ENCODE results near the gene NR1D2. TPM values are rescaled to one million over a fixed set of nuclear protein-coding genes. Genes with fewer than 3 reads are reported as not detected.

Gene NR1D2
- total RNA-seq, 1 experiment from 2014 or later: 24.0 TPM

DNA sequence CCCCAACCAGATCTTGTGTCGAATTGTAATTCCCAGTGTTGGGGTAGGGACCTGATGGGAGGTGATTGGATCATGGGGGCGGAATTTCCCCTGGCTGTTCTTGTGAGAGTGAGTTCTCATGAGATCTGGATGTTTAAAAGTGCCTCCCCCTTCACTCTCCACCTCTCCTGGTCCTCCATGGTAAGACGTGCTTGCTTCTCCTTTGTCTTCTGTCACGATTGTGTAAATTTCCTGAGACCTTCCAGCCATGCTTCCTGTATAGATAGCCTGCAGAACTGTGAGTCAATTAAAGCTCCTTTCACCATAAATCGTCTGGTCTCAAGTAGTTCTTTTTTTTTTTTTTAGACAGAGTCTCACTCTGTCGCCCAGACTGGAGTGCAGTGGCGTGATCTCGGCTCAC is 42.3 kb downstream of the NR1D2 start:
- H3K4ac ChIP-seq (ENCODE audit: low read depth, low read length): no peak overlapping the region
- no peak overlapping the region for H3K27ac Mint-ChIP-seq
- no peak overlapping the region for H2AFZ ChIP-seq (ENCODE audit: low read length)
- no peak overlapping the region for H4K5ac ChIP-seq (ENCODE audit: insufficient read length, low read depth, low read length)
- no peaks in the 10 kb centered on the region; the same call in 1 of the 2 replicates for H3K27me3 Mint-ChIP-seq (ENCODE audit: low read depth)
- H2BK15ac ChIP-seq (ENCODE audit: low read depth, low read length): no peak overlapping the region
- no peaks in the 10 kb centered on the region for H3K9me3 ChIP-seq (ENCODE audit: control insufficient read depth, low read depth, low read length)
- no peak overlapping the region for H2BK120ac ChIP-seq (ENCODE audit: low read depth, low read length, poor library complexity, severe bottlenecking)
- H3K4me3 Mint-ChIP-seq: no peak overlapping the region
- no peak overlapping the region for H3K18ac ChIP-seq (ENCODE audit: insufficient read length, low read depth, low read length)
- no peak overlapping the region for H3T11ph ChIP-seq (ENCODE audit: low read length)
- no peak overlapping the region for H3K27ac ChIP-seq (ENCODE audit: insufficient read length, low read depth, low read length)
- no peak overlapping the region for H4K91ac ChIP-seq (ENCODE audit: insufficient read length, low read depth, low read length)
- no peak overlapping the region for H3K23ac ChIP-seq (ENCODE audit: insufficient read length, low read depth, low read length)
- no peak overlapping the region for H3K4me2 ChIP-seq (ENCODE audit: insufficient read depth, insufficient read length, low read length)
- peaks cover 7 to 9% of the 10 kb centered on the region in 2 experiments; a peak in 3 of 4 replicates for H3K4me1 Mint-ChIP-seq
- TF ChIP-seq, protein P1, sequence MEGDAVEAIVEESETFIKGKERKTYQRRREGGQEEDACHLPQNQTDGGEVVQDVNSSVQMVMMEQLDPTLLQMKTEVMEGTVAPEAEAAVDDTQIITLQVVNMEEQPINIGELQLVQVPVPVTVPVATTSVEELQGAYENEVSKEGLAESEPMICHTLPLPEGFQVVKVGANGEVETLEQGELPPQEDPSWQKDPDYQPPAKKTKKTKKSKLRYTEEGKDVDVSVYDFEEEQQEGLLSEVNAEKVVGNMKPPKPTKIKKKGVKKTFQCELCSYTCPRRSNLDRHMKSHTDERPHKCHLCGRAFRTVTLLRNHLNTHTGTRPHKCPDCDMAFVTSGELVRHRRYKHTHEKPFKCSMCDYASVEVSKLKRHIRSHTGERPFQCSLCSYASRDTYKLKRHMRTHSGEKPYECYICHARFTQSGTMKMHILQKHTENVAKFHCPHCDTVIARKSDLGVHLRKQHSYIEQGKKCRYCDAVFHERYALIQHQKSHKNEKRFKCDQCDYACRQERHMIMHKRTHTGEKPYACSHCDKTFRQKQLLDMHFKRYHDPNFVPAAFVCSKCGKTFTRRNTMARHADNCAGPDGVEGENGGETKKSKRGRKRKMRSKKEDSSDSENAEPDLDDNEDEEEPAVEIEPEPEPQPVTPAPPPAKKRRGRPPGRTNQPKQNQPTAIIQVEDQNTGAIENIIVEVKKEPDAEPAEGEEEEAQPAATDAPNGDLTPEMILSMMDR (conservative IDR thresholded peaks at IDR 0.05): no peak
- no peak overlapping the region for H4K8ac ChIP-seq (replicated peaks; ENCODE audit: insufficient read length, low read depth, low read length)
- no peaks in the 10 kb centered on the region for H3K79me2 ChIP-seq (ENCODE audit: insufficient read depth, low read length)
- H3K14ac ChIP-seq (ENCODE audit: insufficient read depth, low read length): no peak overlapping the region
- H3K36me3 Mint-ChIP-seq (ENCODE audit: insufficient read depth in 1 of 3, low read depth in 3 of 3): no peaks in the 10 kb centered on the region; a peak in 1 of 7 replicates
- no peak overlapping the region for H2AK5ac ChIP-seq (ENCODE audit: insufficient read length, low read length)
- H3K4me1 ChIP-seq (ENCODE audit: insufficient read depth, low read length): no peaks in the 10 kb centered on the region; the same call in 1 of the 2 replicates
- DNase-seq: no peak
- no peak overlapping the region for H2BK12ac ChIP-seq (ENCODE audit: insufficient read length, low read depth, low read length)
- no peaks in the 10 kb centered on the region for H4K20me1 ChIP-seq (ENCODE audit: control insufficient read depth, insufficient read depth, insufficient read length)
- no peaks in the 10 kb centered on the region for H3K27me3 ChIP-seq (ENCODE audit: insufficient read depth, low read length)
- H3K23me2 ChIP-seq (ENCODE audit: insufficient read length, low read depth, low read length, poor library complexity, severe bottlenecking): no peaks in the 10 kb centered on the region
- H3K9ac ChIP-seq (ENCODE audit: extremely low read depth, insufficient read length, low read length): no peak overlapping the region
- H3K56ac ChIP-seq (ENCODE audit: insufficient read length, low read depth, low read length): no peak overlapping the region
- WGBS (ENCODE audit: extremely low coverage, insufficient read length, low lambda C conversion rate): no CpG with 5 or more reads among the region's 8 CpGs
- no peak overlapping the region for H2BK5ac ChIP-seq (ENCODE audit: insufficient read length, low read length)
- no peak overlapping the region for H2BK20ac ChIP-seq (ENCODE audit: low read depth, low read length, poor library complexity, severe bottlenecking)
- H3K9me3 Mint-ChIP-seq: no peaks in the 10 kb centered on the region
- no peaks in the 10 kb centered on the region for H3K79me1 ChIP-seq (ENCODE audit: insufficient read depth, low read depth, low read length, poor library complexity, severe bottlenecking)
